GM18519 (cell line): ENCODE measurements around the gene EHBP1L1.

Experiments
- ATAC-seq: cut with Tn5 transposase; IDR thresholded peaks from one replicate; pipeline ENCODE4 v1.9.1; 2021; ENCODE audit warnings: mild to moderate bottlenecking, moderate library complexity; ENCODE audit not compliant: unreplicated experiment, low FRiP score

EHBP1L1 gene

DNA sequence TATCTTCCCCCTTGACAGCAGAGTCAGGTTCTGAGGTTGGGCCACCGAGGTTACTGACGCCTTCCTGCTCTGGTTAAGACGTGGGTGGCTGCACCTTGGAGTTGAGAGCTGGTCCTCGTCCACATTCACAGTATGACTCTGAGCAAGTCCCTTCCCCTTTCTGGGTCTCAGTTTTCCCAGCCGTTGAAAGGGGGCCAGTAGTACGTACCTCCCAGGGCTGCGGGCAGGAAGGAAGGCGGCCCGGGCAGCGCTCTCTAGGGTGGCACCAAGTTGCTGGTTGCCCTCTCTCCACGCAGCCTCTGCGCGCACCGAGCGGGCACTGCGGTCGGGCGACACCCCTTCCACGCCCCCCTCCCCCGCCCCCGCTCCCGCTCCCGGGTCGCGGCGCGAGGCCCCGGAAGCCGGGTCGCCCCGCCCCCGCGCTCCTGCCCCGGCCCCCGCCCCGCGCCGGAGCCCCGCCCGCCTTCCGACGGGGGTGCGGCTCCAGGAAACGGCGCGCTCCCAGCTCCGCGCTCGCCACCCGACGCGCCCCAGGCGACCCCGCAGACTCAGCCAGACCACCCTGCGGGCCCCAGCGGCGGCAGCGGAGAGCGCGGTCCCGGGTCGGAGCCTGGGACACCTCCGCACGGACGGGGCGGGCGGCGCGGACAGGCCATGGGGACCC, at the start of gene EHBP1L1:
Gene EHBP1L1 (plus strand): TSS at position 486 of the 664 bp plus-strand sequence. CDS start 250 bp downstream, outside the sequence.
- ATAC-seq, result no peak

- ATAC-seq, result no peak
These were observed 49.1 kb upstream of the EHBP1L1 start for GRCh38 chr11:65526744-65527143.

GRCh38 chr11:65528819-65529350, 47.0 kb upstream of the EHBP1L1 start:
- ATAC-seq, result no peak

GRCh38 chr11:65529475-65530156, 46.2 kb upstream of the EHBP1L1 start:
- no peak for ATAC-seq

DNA sequence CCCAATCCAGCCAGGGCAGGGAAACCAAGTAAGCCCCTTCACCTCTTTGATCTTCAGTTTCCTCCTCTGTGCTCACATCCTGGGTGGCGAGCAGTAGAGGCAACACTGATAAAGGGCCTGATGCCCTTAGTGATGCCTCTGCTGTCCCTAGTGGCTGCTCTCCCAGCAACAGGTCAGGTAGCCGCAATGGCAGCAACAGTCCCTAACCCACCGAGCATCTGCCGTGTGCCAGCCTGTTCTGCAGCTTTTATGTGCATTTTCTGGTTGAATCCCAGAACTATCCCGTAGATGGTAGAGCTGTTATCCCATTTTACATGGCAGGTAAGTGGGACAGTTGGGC, 45.7 kb upstream of the EHBP1L1 start:
- no peak for ATAC-seq

DNA sequence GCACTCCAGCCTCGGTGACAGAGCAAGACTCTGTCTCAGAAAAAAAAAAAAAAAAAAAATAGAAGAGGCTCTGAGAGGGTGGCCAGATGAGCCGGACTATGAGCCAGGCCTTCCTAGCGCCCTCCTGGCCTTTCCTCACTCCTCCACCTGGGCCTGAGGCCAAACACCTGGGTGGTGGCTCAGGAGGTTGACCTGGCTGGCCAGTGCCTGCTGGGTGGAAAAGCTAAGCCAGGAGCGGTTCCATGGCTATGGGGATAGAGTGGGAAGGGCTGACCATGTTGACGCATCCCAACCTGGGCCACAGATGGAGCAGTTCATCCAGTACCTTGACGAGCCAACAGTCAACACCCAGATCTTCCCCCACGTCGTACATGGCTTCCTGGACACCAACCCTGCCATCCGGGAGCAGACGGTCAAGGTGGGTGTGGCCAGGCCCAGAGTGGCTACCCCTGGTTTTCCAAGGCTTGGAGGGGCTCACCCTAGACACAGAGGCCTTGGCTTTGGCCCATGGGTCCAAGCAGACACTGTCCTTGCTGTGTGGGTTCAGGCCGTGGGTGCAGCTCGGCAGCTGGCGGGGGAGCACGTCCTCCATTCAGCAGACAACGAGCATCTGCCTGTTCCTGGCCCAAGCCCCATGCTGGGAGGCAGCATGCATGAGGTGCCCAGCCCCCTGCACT, 43.3 kb upstream of the EHBP1L1 start:
- no peak for ATAC-seq

GRCh38 chr11:65535102-65535501, 40.8 kb upstream of the EHBP1L1 start:
- ATAC-seq, result no peak

- no peak for ATAC-seq
These were observed 39.2 kb upstream of the EHBP1L1 start for GRCh38 chr11:65536412-65537295.

- ATAC-seq, result no peak
These were observed 38.6 kb upstream of the EHBP1L1 start for GRCh38 chr11:65537296-65537597.

DNA sequence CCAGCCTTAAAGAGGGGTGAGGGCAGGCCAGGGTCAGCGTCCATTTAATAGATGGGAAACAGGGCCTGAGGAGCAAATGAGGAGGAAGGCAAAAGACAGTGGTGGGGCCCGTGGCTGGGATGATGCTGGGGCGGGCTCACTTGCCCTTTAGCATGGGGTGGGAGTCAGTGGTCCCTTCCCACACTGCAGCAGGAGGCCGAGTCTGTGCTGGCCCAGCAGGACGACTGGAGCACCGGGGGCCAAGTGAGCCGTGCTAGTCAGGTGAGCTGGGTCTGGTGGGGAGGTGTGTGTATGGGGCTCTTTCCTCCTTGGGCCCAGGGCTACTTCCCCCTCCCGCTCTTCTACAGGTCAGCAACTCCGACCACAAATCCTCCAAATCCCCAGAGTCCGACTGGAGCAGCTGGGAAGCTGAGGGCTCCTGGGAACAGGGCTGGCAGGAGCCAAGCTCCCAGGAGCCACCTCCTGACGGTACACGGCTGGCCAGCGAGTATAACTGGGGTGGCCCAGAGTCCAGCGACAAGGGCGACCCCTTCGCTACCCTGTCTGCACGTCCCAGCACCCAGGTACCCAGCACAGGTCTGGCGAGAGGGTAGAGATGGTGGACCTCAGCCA, 38.1 kb upstream of the EHBP1L1 start:
- ATAC-seq, result no peak

DNA sequence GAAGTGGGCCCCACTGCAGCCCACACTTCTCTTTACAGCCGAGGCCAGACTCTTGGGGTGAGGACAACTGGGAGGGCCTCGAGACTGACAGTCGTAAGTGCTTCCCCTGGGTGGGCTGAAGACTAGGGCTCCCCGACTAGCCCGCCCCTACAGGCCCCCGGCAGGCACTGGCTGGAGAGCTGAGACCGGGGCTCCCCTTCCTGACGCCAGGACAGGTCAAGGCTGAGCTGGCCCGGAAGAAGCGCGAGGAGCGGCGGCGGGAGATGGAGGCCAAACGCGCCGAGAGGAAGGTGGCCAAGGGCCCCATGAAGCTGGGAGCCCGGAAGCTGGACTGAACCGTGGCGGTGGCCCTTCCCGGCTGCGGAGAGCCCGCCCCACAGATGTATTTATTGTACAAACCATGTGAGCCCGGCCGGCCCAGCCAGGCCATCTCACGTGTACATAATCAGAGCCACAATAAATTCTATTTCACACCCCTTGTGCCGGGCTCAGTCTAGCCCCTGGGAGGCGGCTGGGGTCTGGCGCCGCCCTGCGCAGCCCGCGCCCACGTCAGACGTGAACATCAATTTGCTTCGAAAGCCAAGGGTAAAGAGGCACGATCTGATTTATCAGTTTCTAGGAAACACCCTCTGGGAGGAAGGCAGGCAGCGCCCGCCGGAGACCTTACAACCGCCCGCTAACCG, 37.5 kb upstream of the EHBP1L1 start:
- ATAC-seq, result no peak

GRCh38 chr11:65538915-65539743, 36.7 kb upstream of the EHBP1L1 start:
- no peak for ATAC-seq

- no peak for ATAC-seq
These were observed 36.0 kb upstream of the EHBP1L1 start for GRCh38 chr11:65539744-65540289.

DNA sequence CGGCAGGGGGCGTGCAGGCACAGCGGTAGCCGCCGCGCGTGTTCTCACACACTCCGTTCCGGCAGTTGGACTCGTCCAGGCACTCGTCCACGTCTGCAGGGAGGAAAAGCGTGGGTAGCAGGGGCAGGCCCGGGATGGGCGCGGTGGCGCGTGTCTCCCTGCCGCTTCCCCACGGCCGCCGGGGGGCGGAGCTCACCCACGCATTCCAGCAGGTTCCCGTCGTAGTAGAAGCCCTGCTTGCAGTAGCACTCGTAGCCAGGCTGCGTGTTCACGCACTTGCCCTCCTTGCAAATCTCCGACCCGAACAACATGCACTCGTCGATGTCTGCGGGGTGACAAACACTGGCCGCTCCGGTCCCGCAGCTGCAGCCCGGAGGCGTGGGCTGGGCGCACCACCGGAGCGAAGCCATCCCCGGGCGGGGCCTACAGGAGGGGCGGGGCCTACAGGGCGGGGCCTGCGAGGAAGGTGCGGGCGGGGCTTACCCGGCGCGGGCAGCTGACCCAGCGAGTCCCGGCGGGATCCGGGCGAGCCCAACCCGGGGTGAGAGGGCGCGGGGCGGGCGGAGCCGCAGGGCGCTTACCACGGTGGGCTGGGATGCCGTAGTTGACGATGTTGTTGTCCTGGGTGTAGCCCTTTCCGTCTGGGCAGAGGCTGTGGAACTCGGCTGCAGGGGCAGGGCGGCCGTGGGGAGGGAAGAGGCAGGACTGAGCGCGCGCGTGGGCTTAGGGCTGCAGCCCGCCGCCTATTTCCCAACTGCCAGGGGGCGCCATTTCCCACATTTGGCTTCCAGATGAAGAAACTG, 35.4 kb upstream of the EHBP1L1 start:
- ATAC-seq, result no peak

GRCh38 chr11:65541093-65541982, 34.5 kb upstream of the EHBP1L1 start:
- ATAC-seq, result no peak

- no peak for ATAC-seq
These were observed 33.0 kb upstream of the EHBP1L1 start for GRCh38 chr11:65542738-65543390.
